ENCODE results near the gene LATS1. TPM values are rescaled to one million over a fixed set of nuclear protein-coding genes. Genes with fewer than 3 reads are reported as not detected.
"Not testable (repeated sequence)": the region's sequence is repeated elsewhere in the genome, so short reads cannot be mapped to it uniquely, and the experiment has no call there.

Gene LATS1
- polyA plus RNA-seq, 1 of the 3 experiments (the other 2 are of a cell fraction): 6.9 TPM

DNA sequence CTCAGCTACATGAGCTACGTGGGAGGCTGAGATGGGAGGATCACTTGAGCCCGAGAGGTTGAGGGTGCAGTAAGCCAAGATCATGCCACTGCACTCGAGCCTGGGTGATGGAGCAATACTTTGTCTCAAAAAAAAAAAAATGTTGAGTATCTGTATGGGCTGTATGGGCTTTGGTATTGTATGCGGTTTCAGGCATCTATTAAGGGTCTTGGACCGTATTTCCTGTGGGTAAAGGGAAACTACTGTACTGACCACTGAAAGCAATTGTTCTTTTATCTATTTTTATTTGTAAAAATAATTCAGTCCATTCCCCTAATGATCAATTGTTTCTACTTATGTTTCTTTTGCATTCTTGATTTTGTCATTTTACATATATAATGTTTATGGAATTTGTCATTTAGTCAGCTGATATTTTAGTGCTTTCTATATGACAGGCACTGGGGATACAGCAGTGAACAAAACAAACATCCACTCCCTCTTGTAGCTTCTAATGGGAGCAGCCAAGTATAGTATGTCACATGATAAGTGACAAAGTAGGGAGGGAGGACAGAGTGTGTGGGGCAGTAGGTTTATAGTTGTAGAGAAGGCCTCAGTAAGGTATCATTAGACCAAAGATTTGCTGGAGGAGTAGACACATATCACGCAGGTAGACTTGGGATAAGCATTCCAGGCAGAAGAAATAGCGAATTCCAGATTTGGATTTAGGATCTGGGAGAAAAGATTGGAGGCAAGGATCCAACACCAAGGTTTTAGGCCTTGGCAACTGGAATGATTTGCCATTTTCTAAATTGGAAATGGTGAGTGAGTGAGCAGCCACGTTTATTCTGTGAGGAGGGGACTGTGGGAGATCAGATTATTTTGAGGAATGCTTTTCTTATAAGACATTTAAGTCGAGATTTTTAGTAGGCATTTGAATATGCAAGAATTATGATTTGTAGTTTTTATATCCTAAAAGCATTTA lies 37.7 kb upstream of the LATS1 start:
- Histone ChIP-seq H3K27me3 (ENCODE audit: insufficient read depth) (no peaks in the 10 kb centered on the region), H3F3A (replicated peaks; ENCODE audit: insufficient read depth) (peaks cover 12% of the 10 kb centered on the region), H4K20me1 (ENCODE audit: insufficient read depth) (peaks cover 28% of the 10 kb centered on the region; the same call in 1 of the 2 replicates), H3K4me3 (ENCODE audit: low read depth in 2 of 2, low read length in 1 of 2) (no peak overlapping the region), H3K4me2 (no peak overlapping the region), H3K4me1 (ENCODE audit: control insufficient read depth in 1 of 2, insufficient read depth in 2 of 2, low read depth in 1 of 2, low read length in 1 of 2) (no peaks in the 10 kb centered on the region; a peak in 1 of 4 replicates), H3K9me2 (no peaks in the 10 kb centered on the region), H2AFZ (ENCODE audit: low read depth) (no peak overlapping the region), H3K79me2 (ENCODE audit: insufficient read depth) (peaks cover 98% of the 10 kb centered on the region), H3K9me3 (no peaks in the 10 kb centered on the region), H3K36me3 (replicated peaks in 1 of 2; ENCODE audit: control insufficient read depth in 1 of 2, insufficient read depth in 2 of 2, low read length in 1 of 2) (peaks cover 0 to 6% of the 10 kb centered on the region in 2 experiments), H3K9ac (no peak overlapping the region), H3K27ac (ENCODE audit: low read depth in 2 of 2, low read length in 1 of 2) (no peak overlapping the region)
- DNase-seq: no peak
- WGBS (ENCODE audit: low lambda C conversion rate): 86% methylated on average over 9 of the region's 9 CpGs
- POLR2A ChIA-PET: no interaction called here
- TF ChIP-seq MEF2A (IDR thresholded peaks at IDR 0.05; ENCODE audit: borderline replicate concordance, low read depth) (no peak), NRF1 (IDR thresholded peaks at IDR 0.05; ENCODE audit: low read depth, low read length) (no peak), FOXJ3 (CRISPR knock-in tag; IDR thresholded peaks at IDR 0.05) (no peak), GATA2 (CRISPR knock-in tag; IDR thresholded peaks at IDR 0.05) (no peak), RCOR1 (IDR thresholded peaks at IDR 0.05; ENCODE audit: low read length) (no peak), MAX (IDR thresholded peaks at IDR 0.05; ENCODE audit: low read depth) (no peak), USF1 (IDR thresholded peaks at IDR 0.05; ENCODE audit: borderline replicate concordance, low read depth) (no peak), TAF1 (IDR thresholded peaks at IDR 0.05; ENCODE audit: borderline replicate concordance, low read depth, low read length) (no peak)
- TF ChIP-seq, protein P1, sequence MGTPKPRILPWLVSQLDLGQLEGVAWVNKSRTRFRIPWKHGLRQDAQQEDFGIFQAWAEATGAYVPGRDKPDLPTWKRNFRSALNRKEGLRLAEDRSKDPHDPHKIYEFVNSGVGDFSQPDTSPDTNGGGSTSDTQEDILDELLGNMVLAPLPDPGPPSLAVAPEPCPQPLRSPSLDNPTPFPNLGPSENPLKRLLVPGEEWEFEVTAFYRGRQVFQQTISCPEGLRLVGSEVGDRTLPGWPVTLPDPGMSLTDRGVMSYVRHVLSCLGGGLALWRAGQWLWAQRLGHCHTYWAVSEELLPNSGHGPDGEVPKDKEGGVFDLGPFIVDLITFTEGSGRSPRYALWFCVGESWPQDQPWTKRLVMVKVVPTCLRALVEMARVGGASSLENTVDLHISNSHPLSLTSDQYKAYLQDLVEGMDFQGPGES (IDR thresholded peaks at IDR 0.05; ENCODE audit: low read depth, low read length): no peak
- TF ChIP-seq, protein P2, sequence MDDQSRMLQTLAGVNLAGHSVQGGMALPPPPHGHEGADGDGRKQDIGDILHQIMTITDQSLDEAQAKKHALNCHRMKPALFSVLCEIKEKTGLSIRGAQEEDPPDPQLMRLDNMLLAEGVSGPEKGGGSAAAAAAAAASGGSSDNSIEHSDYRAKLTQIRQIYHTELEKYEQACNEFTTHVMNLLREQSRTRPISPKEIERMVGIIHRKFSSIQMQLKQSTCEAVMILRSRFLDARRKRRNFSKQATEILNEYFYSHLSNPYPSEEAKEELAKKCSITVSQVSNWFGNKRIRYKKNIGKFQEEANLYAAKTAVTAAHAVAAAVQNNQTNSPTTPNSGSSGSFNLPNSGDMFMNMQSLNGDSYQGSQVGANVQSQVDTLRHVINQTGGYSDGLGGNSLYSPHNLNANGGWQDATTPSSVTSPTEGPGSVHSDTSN (IDR thresholded peaks at IDR 0.05): no peak
- CTCF ChIA-PET: interaction anchor here (0.7 kb wide), 1 partner anchor 43 kb away, joined by 3 read pairs; no protein-coding TSS in a partner anchor

DNA sequence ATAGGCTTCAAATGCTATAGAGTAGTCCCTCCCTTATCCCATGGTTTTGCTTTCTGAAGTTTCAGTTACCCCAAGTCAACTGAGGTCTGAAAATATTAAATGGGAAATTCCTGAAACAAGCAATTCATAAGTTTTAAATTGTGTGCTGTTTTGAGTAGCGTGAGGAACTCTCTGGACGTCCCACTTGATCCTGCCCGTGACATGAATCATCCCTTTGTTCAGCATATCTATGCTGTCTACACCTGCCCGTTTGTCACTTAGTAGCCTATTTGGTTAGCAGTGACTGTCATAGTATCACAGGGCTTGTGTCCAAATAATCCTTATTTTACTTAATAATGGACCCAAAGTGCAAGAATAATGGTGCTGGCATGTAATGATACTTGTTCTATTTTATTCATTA lies 36.6 kb upstream of the LATS1 start:
- Histone ChIP-seq H3K4me2 (no peak overlapping the region), H3K79me2 (ENCODE audit: insufficient read depth) (peaks cover 97% of the 10 kb centered on the region), H3K9me2 (no peaks in the 10 kb centered on the region), H3F3A (replicated peaks; ENCODE audit: insufficient read depth) (peaks cover 10% of the 10 kb centered on the region), H2AFZ (ENCODE audit: low read depth) (no peak overlapping the region), H3K4me1 (ENCODE audit: control insufficient read depth in 1 of 2, insufficient read depth in 2 of 2, low read depth in 1 of 2, low read length in 1 of 2) (no peaks in the 10 kb centered on the region; a peak in 1 of 4 replicates), H3K27me3 (ENCODE audit: insufficient read depth) (no peaks in the 10 kb centered on the region), H3K9ac (no peak overlapping the region), H3K4me3 (ENCODE audit: low read depth in 2 of 2, low read length in 1 of 2) (no peak overlapping the region), H3K36me3 (replicated peaks in 1 of 2; ENCODE audit: control insufficient read depth in 1 of 2, insufficient read depth in 2 of 2, low read length in 1 of 2) (no peaks in the 10 kb centered on the region), H4K20me1 (ENCODE audit: insufficient read depth) (peaks cover 28% of the 10 kb centered on the region; the same call in 1 of the 2 replicates), H3K27ac (ENCODE audit: low read depth in 2 of 2, low read length in 1 of 2) (no peak overlapping the region), H3K9me3 (no peaks in the 10 kb centered on the region)
- 94% methylated on average over 4 of the region's 4 CpGs for WGBS (ENCODE audit: low lambda C conversion rate)
- DNase-seq: no peak
- TF ChIP-seq MEF2A (IDR thresholded peaks at IDR 0.05; ENCODE audit: borderline replicate concordance, low read depth): no peak
- no peak for TF ChIP-seq TEAD4 (IDR thresholded peaks at IDR 0.05; ENCODE audit: borderline replicate concordance, insufficient read depth)
- TF ChIP-seq USF1 (IDR thresholded peaks at IDR 0.05; ENCODE audit: borderline replicate concordance, low read depth): no peak
- no peak for TF ChIP-seq RAD21 (IDR thresholded peaks at IDR 0.05; ENCODE audit: low read length)
- TF ChIP-seq RFX5 (IDR thresholded peaks at IDR 0.05; ENCODE audit: low read length): no peak
- no peak for TF ChIP-seq YY1 (IDR thresholded peaks at IDR 0.05; ENCODE audit: low read depth)
- TF ChIP-seq MAX (IDR thresholded peaks at IDR 0.05; ENCODE audit: low read depth): no peak
- no peak for TF ChIP-seq EP300 (IDR thresholded peaks at IDR 0.05; ENCODE audit: borderline replicate concordance in 1 of 2, low read depth in 1 of 2, low read length in 1 of 2)
- ChIA-PET POLR2A (no interaction called here), CTCF (no interaction called here)

DNA sequence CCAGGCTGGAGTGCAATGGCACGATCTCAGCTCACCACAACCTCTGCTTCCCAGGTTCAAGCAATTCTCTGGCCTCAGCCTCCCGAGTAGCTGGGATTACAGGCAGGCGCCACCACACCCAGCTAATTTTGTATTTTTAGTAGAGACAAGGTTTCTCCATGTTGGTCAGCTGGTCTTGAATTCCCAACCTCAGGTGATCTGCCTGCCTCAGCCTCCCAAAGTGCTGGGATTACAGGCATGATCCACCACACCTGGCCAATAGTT lies 35.4 kb upstream of the LATS1 start:
- H3F3A ChIP-seq (replicated peaks; ENCODE audit: insufficient read depth); H3K4me1 ChIP-seq (ENCODE audit: control insufficient read depth in 1 of 2, insufficient read depth in 2 of 2, low read depth in 1 of 2, low read length in 1 of 2); H3K9me2 ChIP-seq; H3K27me3 ChIP-seq (ENCODE audit: insufficient read depth); CTCF ChIA-PET; H3K36me3 ChIP-seq (replicated peaks in 1 of 2; ENCODE audit: control insufficient read depth in 1 of 2, insufficient read depth in 2 of 2, low read length in 1 of 2); H3K4me2 ChIP-seq; DNase-seq; H3K27ac ChIP-seq (ENCODE audit: low read depth in 2 of 2, low read length in 1 of 2); H2AFZ ChIP-seq (ENCODE audit: low read depth); POLR2A ChIA-PET; H3K9me3 ChIP-seq; H3K4me3 ChIP-seq (ENCODE audit: low read depth in 2 of 2, low read length in 1 of 2); H3K9ac ChIP-seq: not testable (repeated sequence)
- H4K20me1 ChIP-seq (ENCODE audit: insufficient read depth): peaks cover 28% of the 10 kb centered on the region; the same call in 1 of the 2 replicates
- 96% methylated on average over 3 of the region's 3 CpGs for WGBS (ENCODE audit: low lambda C conversion rate)
- peaks cover 85% of the 10 kb centered on the region for H3K79me2 ChIP-seq (ENCODE audit: insufficient read depth)

Data from SK-N-SH (cell line).